Erythroblast (primary cell): Measurements from ENCODE around the gene KLHL22.
"Not testable (repeated sequence)": the region's sequence is repeated elsewhere in the genome, so short reads cannot be mapped to it uniquely, and the experiment has no call there.

Source experiments
- DNase-seq, 2 experiments: peaks; one replicate each; lab custom pipeline; 2025; lab: John Stamatoyannopoulos, UW
- GATA1 ChIP-seq: IDR thresholded peaks from 2 replicates; pipeline ENCODE4 v1.6.1; 2011; ENCODE audit warnings: low read depth, mild to moderate bottlenecking, control low read depth, low read length, moderate library complexity
- POLR2A ChIP-seq: IDR thresholded peaks from 2 replicates; pipeline ENCODE4 v1.6.1; 2011; ENCODE audit warnings: mild to moderate bottlenecking, low read length

The KLHL22 gene

GRCh38 chr22:20516399-20516798 is 20.8 kb upstream of the KLHL22 start:
- TF ChIP-seq POLR2A (no peak), GATA1 (no peak)
- DNase-seq: no peak

GRCh38 chr22:20514658-20515406 is 19.2 kb upstream of the KLHL22 start:
- no peak for DNase-seq
- TF ChIP-seq GATA1 (no peak), POLR2A (no peak)

GRCh38 chr22:20511578-20512229 is 16.1 kb upstream of the KLHL22 start:
- TF ChIP-seq GATA1 (no peak), POLR2A (no peak)
- no peak for DNase-seq

- no peak for DNase-seq
- TF ChIP-seq POLR2A (no peak), GATA1 (no peak)
Measured at GRCh38 chr22:20510811-20511577, 15.4 kb upstream of the KLHL22 start.

GRCh38 chr22:20509344-20510047 is 13.9 kb upstream of the KLHL22 start:
- DNase-seq: peak; percentile 43 to 62
- TF ChIP-seq POLR2A (no peak), GATA1 (no peak)

GRCh38 chr22:20508815-20509271 is 13.2 kb upstream of the KLHL22 start:
- TF ChIP-seq POLR2A: no peak
- no peak for TF ChIP-seq GATA1
- peak in 1 of 2 experiments; percentile 34 for DNase-seq

- not testable (repeated sequence) for DNase-seq
Measured at GRCh38 chr22:20508067-20508755, 12.6 kb upstream of the KLHL22 start.

- TF ChIP-seq GATA1 (no peak), POLR2A (peak; percentile 82)
Measured at GRCh38 chr22:20507253-20508066, 11.9 kb upstream of the KLHL22 start, which contains the start of gene MED15. TSS of gene MED15 (plus strand) at chr22:20507610. CDS start at chr22:20507679, 69 bp downstream.

GRCh38 chr22:20506543-20507252 is 11.1 kb upstream of the KLHL22 start:
- no peak for DNase-seq
- TF ChIP-seq GATA1 (no peak), POLR2A (no peak)

More at GRCh38 chr22:20507253-20508066, 11.9 kb upstream of the KLHL22 start, which contains the start of gene MED15:
- peak; percentile 92 to 94 for DNase-seq

- not testable (repeated sequence) for DNase-seq
Measured at GRCh38 chr22:20504293-20504922, 8.8 kb upstream of the KLHL22 start.

- DNase-seq: no peak
- TF ChIP-seq GATA1 (no peak), POLR2A (no peak)
Measured at GRCh38 chr22:20503816-20504215, 8.2 kb upstream of the KLHL22 start.

GRCh38 chr22:20499769-20500168 is 4.2 kb upstream of the KLHL22 start:
- no peak for DNase-seq
- no peak for TF ChIP-seq POLR2A
- no peak for TF ChIP-seq GATA1
